Large intestine (tissue), 3 donors: ENCODE measurements around the gene ARRDC4. TPM values are rescaled to one million over a fixed set of nuclear protein-coding genes. Genes with fewer than 3 reads are reported as not detected.
"Not testable (repeated sequence)": the region's sequence is repeated elsewhere in the genome, so short reads cannot be mapped to it uniquely, and the experiment has no call there.

Experiments used
- DNase-seq, 2 donors: peaks; one replicate each; pipeline versions ENCODE4 v3.0.0 to v3.0.0-alpha.2; 2013
- H3K27ac ChIP-seq: one replicate; pipeline ENCODE4 v1.5.1; 2013; ENCODE audit warnings: low read length
- H3K27me3 ChIP-seq: 2 replicates; pipeline ENCODE4 v1.6.1; 2013; ENCODE audit warnings: low read length; ENCODE audit not compliant: control insufficient read depth, insufficient read depth
- H3K36me3 ChIP-seq: 2 replicates; pipeline ENCODE4 v1.6.1; 2013; ENCODE audit warnings: low read length; ENCODE audit not compliant: control insufficient read depth, insufficient read depth
- H3K4me1 ChIP-seq: one replicate; pipeline ENCODE4 v1.6.1; 2013; ENCODE audit warnings: low read length; ENCODE audit not compliant: control insufficient read depth, insufficient read depth
- H3K4me3 ChIP-seq: one replicate; pipeline ENCODE4 v1.5.1; 2013; ENCODE audit warnings: low read length
- H3K9me3 ChIP-seq: one replicate; pipeline ENCODE4 v1.6.1; 2013; ENCODE audit warnings: mild to moderate bottlenecking, low read depth, low read length, moderate library complexity; ENCODE audit not compliant: control insufficient read depth
- WGBS: methylation state at CpG from one replicate; pipeline ENCODE4 v1.1.5; 2013; ENCODE audit warnings: low lambda C conversion rate; ENCODE audit not compliant: insufficient coverage; 5-methylcytosine and 5-hydroxymethylcytosine counted together
- polyA plus RNA-seq: library from polyadenylated mRNA; unstranded; fragments of 120-200 nt; gene quantifications from one replicate; pipeline ENCODE4 v1.2.1, GENCODE V29; 2013

Gene ARRDC4
- polyA plus RNA-seq, 1 donor: 83.1 TPM

DNA sequence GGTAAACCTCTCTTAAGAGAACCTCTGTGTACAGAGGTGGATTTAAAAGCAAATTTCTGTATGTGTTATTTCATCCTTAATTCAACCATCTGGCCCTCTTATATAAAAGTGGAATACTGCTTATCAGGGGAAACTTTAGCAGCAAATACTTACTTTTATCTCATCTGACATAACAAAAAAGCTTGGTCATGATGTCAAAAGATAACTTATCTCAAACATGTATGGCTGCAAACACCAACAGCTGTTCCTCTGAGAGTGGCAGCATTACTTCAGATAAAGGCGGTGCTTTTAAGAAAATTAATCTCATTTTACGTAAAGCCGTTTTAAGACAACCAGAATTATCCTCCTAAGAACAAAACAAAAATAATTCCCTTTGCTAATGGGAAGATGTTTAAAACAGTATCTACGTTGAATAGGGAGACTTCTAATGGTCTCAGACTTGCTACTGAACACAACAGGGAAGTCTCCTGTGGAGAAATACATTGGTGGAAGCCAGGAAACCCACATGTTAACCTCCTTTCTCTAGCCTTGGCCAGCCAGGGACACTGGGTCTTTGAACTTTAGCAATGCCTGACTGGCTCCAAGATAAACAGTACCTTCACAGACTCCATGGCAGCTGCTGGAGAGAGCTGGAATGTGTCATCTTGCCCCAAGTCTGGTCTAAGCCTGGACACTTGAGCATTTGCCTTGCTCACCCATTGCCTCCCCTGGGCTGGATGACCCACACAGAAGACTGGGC is 18.1 kb downstream of the ARRDC4 start:
- 29% methylated on average over 2 of the region's 4 CpGs for WGBS

GRCh38 chr15:97979140-97979520 is 18.6 kb downstream of the ARRDC4 start:
- Histone ChIP-seq H3K27ac (peak overlapping the region; percentile 7), H3K27me3 (no peaks in the 10 kb centered on the region), H3K4me3 (no peak overlapping the region), H3K4me1 (no peaks in the 10 kb centered on the region), H3K36me3 (peaks cover 4% of the 10 kb centered on the region), H3K9me3 (no peaks in the 10 kb centered on the region)
- WGBS: no CpG with 5 or more reads among the region's 2 CpGs
- DNase-seq: no peak

More for the DNA sequence above, 18.1 kb downstream of the ARRDC4 start:
- H3K36me3 ChIP-seq: peaks cover 9% of the 10 kb centered on the region
- peak overlapping the region; percentile 7 for H3K27ac ChIP-seq
- no peaks in the 10 kb centered on the region for H3K27me3 ChIP-seq
- DNase-seq: peak in 1 of 2 donors; percentile 37
- no peaks in the 10 kb centered on the region for H3K9me3 ChIP-seq
- H3K4me1 ChIP-seq: no peaks in the 10 kb centered on the region
- H3K4me3 ChIP-seq: no peak overlapping the region

DNA sequence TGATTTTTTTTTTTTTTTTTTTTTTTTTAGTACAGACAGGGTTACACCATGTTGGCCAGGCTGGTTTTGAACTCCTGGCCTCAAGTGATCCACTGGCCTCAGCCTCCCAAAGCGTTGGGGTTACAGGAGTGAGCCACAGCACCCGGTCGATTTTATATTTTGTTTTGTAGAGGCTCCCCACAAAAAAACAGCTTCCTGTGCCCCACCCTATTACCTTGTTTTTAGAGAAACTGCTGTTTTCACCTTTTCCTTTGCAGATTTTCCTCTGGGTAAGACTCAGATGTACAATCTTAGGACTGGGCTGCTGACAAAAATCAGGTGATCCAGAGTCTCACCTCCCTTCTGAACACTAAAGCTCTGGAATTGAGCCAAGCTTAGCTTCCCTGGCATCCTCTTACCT is 20.6 kb downstream of the ARRDC4 start:
- H3K4me3 ChIP-seq: no peak overlapping the region
- no CpG with 5 or more reads among the region's 3 CpGs for WGBS
- H3K36me3 ChIP-seq: no peaks in the 10 kb centered on the region
- H3K27ac ChIP-seq: no peak overlapping the region
- no peaks in the 10 kb centered on the region for H3K4me1 ChIP-seq
- DNase-seq: no peak
- no peaks in the 10 kb centered on the region for H3K27me3 ChIP-seq
- H3K9me3 ChIP-seq: no peaks in the 10 kb centered on the region

GRCh38 chr15:97981758-97982157 is 21.3 kb downstream of the ARRDC4 start:
- H3K36me3 ChIP-seq: no peaks in the 10 kb centered on the region
- no CpG with 5 or more reads among the region's 1 CpG for WGBS
- no peak overlapping the region for H3K27ac ChIP-seq
- DNase-seq: no peak
- H3K4me1 ChIP-seq: no peaks in the 10 kb centered on the region
- peaks cover 3% of the 10 kb centered on the region for H3K9me3 ChIP-seq
- H3K27me3 ChIP-seq: no peaks in the 10 kb centered on the region
- H3K4me3 ChIP-seq: no peak overlapping the region

GRCh38 chr15:97984157-97984556 is 23.7 kb downstream of the ARRDC4 start:
- no peaks in the 10 kb centered on the region for H3K36me3 ChIP-seq
- H3K4me1 ChIP-seq: no peaks in the 10 kb centered on the region
- no CpG with 5 or more reads among the region's 1 CpG for WGBS
- H3K27ac ChIP-seq: no peak overlapping the region
- no peak for DNase-seq
- H3K27me3 ChIP-seq: no peaks in the 10 kb centered on the region
- peaks cover 3% of the 10 kb centered on the region for H3K9me3 ChIP-seq
- no peak overlapping the region for H3K4me3 ChIP-seq

- not testable (repeated sequence) for H3K27me3 ChIP-seq, DNase-seq, H3K4me3 ChIP-seq, H3K4me1 ChIP-seq, H3K36me3 ChIP-seq, H3K9me3 ChIP-seq, H3K27ac ChIP-seq
- WGBS: 80% methylated on average over 1 of the region's 2 CpGs
Measured at GRCh38 chr15:97985979-97986378, 25.5 kb downstream of the ARRDC4 start.

GRCh38 chr15:97986781-97987180 is 26.3 kb downstream of the ARRDC4 start:
- WGBS: no CpG with 5 or more reads among the region's 2 CpGs
- Histone ChIP-seq H3K27ac (no peak overlapping the region), H3K9me3 (peaks cover 3% of the 10 kb centered on the region), H3K4me3 (no peak overlapping the region), H3K36me3 (no peaks in the 10 kb centered on the region), H3K27me3 (no peaks in the 10 kb centered on the region), H3K4me1 (no peaks in the 10 kb centered on the region)
- DNase-seq: no peak

- H3K27ac ChIP-seq: no peak overlapping the region
Measured at GRCh38 chr15:97989299-97989698, 28.8 kb downstream of the ARRDC4 start.

GRCh38 chr15:97991972-97992541 is 31.6 kb downstream of the ARRDC4 start:
- Histone ChIP-seq H3K27ac (no peak overlapping the region), H3K27me3 (no peaks in the 10 kb centered on the region), H3K4me1 (no peaks in the 10 kb centered on the region), H3K4me3 (no peak overlapping the region), H3K36me3 (no peaks in the 10 kb centered on the region), H3K9me3 (no peaks in the 10 kb centered on the region)
- no peak for DNase-seq
- WGBS: no CpG with 5 or more reads among the region's 3 CpGs

More at GRCh38 chr15:97989299-97989698, 28.8 kb downstream of the ARRDC4 start:
- Histone ChIP-seq H3K4me1 (no peaks in the 10 kb centered on the region), H3K4me3 (no peak overlapping the region), H3K9me3 (peaks cover 3% of the 10 kb centered on the region), H3K27me3 (no peaks in the 10 kb centered on the region), H3K36me3 (no peaks in the 10 kb centered on the region)
- no peak for DNase-seq
- WGBS: no CpG with 5 or more reads among the region's 2 CpGs

DNA sequence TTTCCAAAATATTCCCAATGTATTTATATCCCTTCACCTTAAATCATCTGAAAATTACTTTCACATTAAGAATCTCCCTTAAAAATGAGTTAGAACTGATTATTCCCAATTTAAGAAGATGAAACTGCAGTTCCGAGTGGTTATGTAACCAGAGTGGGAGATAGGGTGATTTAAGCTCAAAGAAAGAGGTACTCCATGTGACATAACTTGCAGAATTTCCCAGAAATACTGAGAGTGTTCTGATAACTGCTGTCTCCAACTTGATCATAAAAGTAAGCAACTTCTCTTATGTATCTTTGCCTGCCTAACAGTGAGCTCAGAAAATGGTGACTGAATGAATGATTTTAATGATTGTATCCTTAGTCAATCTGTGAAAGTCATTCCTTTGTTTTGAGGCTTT is 32.3 kb downstream of the ARRDC4 start:
- DNase-seq: no peak
- H3K4me3 ChIP-seq: no peak overlapping the region
- no peaks in the 10 kb centered on the region for H3K9me3 ChIP-seq
- H3K27ac ChIP-seq: no peak overlapping the region
- no peaks in the 10 kb centered on the region for H3K36me3 ChIP-seq
- no CpG with 5 or more reads among the region's 1 CpG for WGBS
- no peaks in the 10 kb centered on the region for H3K27me3 ChIP-seq
- no peaks in the 10 kb centered on the region for H3K4me1 ChIP-seq

DNA sequence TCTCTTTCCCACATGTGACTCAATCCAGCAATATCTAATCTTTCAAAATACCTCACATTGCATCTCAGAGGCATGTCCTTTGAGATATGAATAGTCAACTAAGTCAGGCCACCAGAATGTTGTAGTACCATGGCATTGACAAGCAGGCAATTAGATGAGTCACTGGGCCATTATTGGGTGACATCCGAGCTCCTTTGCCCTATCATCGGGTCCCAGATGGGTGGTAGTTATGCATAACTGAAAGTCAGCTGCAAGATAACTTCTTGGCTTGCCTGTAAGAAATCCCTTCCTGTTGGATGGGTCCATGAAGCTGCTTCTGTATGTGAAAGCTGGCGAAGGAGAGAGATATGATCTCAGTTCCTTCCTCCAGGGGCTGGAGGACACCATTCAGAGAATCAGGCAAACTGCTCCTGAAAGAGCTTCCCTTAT is 32.8 kb downstream of the ARRDC4 start:
- H3K4me1 ChIP-seq: no peaks in the 10 kb centered on the region
- no peak overlapping the region for H3K4me3 ChIP-seq
- WGBS: no CpG with 5 or more reads among the region's 3 CpGs
- no peaks in the 10 kb centered on the region for H3K27me3 ChIP-seq
- DNase-seq: peak; percentile 56 to 70
- peak overlapping the region; percentile 29 for H3K27ac ChIP-seq
- no peaks in the 10 kb centered on the region for H3K36me3 ChIP-seq
- H3K9me3 ChIP-seq: no peaks in the 10 kb centered on the region
